ENCODE results near the gene MYCL. TPM values are rescaled to one million over a fixed set of nuclear protein-coding genes. Genes with fewer than 3 reads are reported as not detected.

The MYCL gene
- total and polyA plus RNA-seq, 10 of the 15 experiments (the other 5 are each of a cell fraction or from before 2014, with no cell fraction given) = 0.11 to 1.4 (median 0.40) TPM; not detected in 1

DNA sequence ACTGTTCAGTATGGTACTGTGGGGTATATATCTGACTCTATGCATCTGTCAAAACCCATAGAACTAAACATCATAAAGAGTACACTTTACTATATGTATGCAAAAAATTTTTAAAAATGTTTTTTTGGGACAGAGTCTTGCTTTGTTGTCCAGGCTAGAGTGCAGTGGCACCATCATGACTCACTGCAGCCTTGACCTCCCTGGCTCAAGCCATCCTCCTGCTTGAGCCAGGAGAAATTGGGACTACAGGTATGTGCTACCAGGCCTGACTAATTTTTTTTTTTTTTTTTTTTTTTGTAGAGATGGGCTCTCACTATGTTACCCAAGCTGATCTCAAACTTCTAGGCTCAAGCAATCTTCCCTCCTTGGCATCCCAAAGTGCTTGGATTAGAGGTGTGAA, 29.9 kb downstream of the MYCL start:
- Histone ChIP-seq H3K4me2 (ENCODE audit: control insufficient read depth, insufficient read depth) (no peak overlapping the region), H3K27me3 (replicated peaks in 1 of 2; ENCODE audit: control insufficient read depth in 2 of 2, insufficient read depth in 2 of 2, low read length in 1 of 2) (no peaks in the 10 kb centered on the region), H2AFZ (ENCODE audit: control insufficient read depth, low read depth, low read length) (no peak overlapping the region), H3K9ac (ENCODE audit: control insufficient read depth, insufficient read depth, low read length) (no peak overlapping the region), H3K79me2 (ENCODE audit: control insufficient read depth, insufficient read depth, low read length) (peaks cover 57% of the 10 kb centered on the region), H3K4me3 (peak overlapping the region; percentile 11; the same call in 1 of the 2 replicates), H4K20me1 (ENCODE audit: control insufficient read depth, insufficient read depth) (no peaks in the 10 kb centered on the region), H3K9me3 (replicated peaks; ENCODE audit: control insufficient read depth, insufficient read depth, low read length) (no peaks in the 10 kb centered on the region), H3K4me1 (ENCODE audit: control insufficient read depth, insufficient read depth, low read length) (peaks cover 18% of the 10 kb centered on the region), H3K27ac (ENCODE audit: control insufficient read depth, insufficient read depth) (no peak overlapping the region), H3K36me3 (ENCODE audit: control insufficient read depth in 2 of 2, insufficient read depth in 2 of 2, low read length in 1 of 2) (no peaks in the 10 kb centered on the region; a peak in 2 of 4 replicates)
- CTCF ChIA-PET = interaction anchor here (1.0 to 1.6 kb wide), 3 partner anchors 10 to 199 kb away, joined by 4 to 6 read pairs (median 5); partner anchors contain the start of gene MYCL
- POLR2A ChIA-PET = interaction anchor here (0.7 to 1.7 kb wide), 3 partner anchors 9 to 56 kb away, joined by 3 to 6 read pairs (median 4); partner anchors contain the start of gene TRIT1
- ATAC-seq = no peak
- FAIRE-seq = no peak
- no peak for DNase-seq (ENCODE audit: low read depth, low spot score)
- in situ Hi-C loops (cut with MboI) (no loop called here), intact Hi-C loops (cut with micrococcal nuclease; ENCODE audit: unreplicated experiment) (no loop called here)
- SMC1A ChIA-PET (ENCODE audit: uncharacterized antibody, unreplicated experiment) = interaction anchor here (0.6 to 1.4 kb wide), 6 partner anchors 10 to 201 kb away, joined by 3 to 6 read pairs (median 3); partner anchors contain the start of gene MYCL
- RAD21 ChIA-PET (ENCODE audit: unreplicated experiment) = interaction anchor here (0.7 to 1.9 kb wide), 3 partner anchors 31 to 166 kb away, joined by 3 to 7 read pairs (median 3); no protein-coding TSS in a partner anchor
- BruUV-seq (replicated peaks) = no TSS peak
- TF ChIP-seq KDM1A (IDR thresholded peaks at IDR 0.05; ENCODE audit: borderline replicate concordance) (no peak), FOXK2 (IDR thresholded peaks at IDR 0.05) (no peak), ATF2 (IDR thresholded peaks at IDR 0.05; ENCODE audit: low read length) (no peak), REST (IDR thresholded peaks at IDR 0.05; ENCODE audit: low read depth, low read length) (no peak), ZBTB40 (IDR thresholded peaks at IDR 0.05; ENCODE audit: borderline replicate concordance) (no peak), JUND (IDR thresholded peaks at IDR 0.05; ENCODE audit: low read depth, low read length) (no peak), BRCA1 (IDR thresholded peaks at IDR 0.05; ENCODE audit: low read depth, low read length) (no peak), MEF2A (IDR thresholded peaks at IDR 0.05; ENCODE audit: insufficient read depth, low read depth, low read length) (no peak), CEBPB (IDR thresholded peaks at IDR 0.05; ENCODE audit: borderline replicate concordance in 1 of 2, low read depth in 2 of 2, low read length in 2 of 2) (no peak), IKZF2 (IDR thresholded peaks at IDR 0.05) (no peak), NR2F1 (conservative IDR thresholded peaks at IDR 0.05) (no peak), YY1 (IDR thresholded peaks at IDR 0.05; ENCODE audit: low read depth, low read length) (no peak), IRF4 (IDR thresholded peaks at IDR 0.05; ENCODE audit: low read depth, low read length) (no peak), CTCF (IDR thresholded peaks at IDR 0.05 in 2 of 3, conservative IDR thresholded peaks at IDR 0.05 in 1 of 3; ENCODE audit: control insufficient read depth in 2 of 3, extremely low read depth in 1 of 3, insufficient read depth in 1 of 3, low read depth in 3 of 3, low read length in 3 of 3) (no peak)

Data from GM12878 (cell line).